GM12892 (cell line): ENCODE results near the gene PRSS22.

Experiments
- POLR2A ChIP-seq: IDR thresholded peaks from 2 replicates; pipeline ENCODE4 v1.6.1; 2011; ENCODE audit warnings: low read depth, low read length, control low read depth
- POLR2AphosphoS5 ChIP-seq: IDR thresholded peaks from 2 replicates; pipeline ENCODE4 v1.6.1; 2011; ENCODE audit warnings: low read depth, low read length, control low read depth
- TAF1 ChIP-seq: IDR thresholded peaks from 2 replicates; pipeline ENCODE4 v1.6.1; 2011; ENCODE audit warnings: low read depth, mild to moderate bottlenecking, control low read depth, low read length, borderline replicate concordance

- TF ChIP-seq TAF1 (no peak; the same call in 1 of the 2 replicates), POLR2AphosphoS5 (peak; percentile 8; the same call in 1 of the 2 replicates), POLR2A (peak; percentile 82; the same call in 1 of the 2 replicates)
Measured at GRCh38 chr16:2882650-2883457, 24.9 kb upstream of the PRSS22 start, which contains the start of gene FLYWCH2.
